Head of caudate nucleus (tissue), 42 donors: ENCODE measurements around the gene TECTB.
A peak's percentile ranks its signal among the peaks of the same experiment; 100 is the strongest.

Experiments
- DNase-seq, 42 donors: peaks; one replicate each; pipeline versions ENCODE4 v3.0.0 to v3.0.0-alpha.2; 2020 to 2021; ENCODE audit warnings: mixed read lengths in 7 of 42
- intact Hi-C: fragments of 100-400 bp; cut with DNase I; formaldehyde crosslinking; loops from one replicate; pipeline ENCODE4 v1.15.0; 2022

The TECTB gene

DNA sequence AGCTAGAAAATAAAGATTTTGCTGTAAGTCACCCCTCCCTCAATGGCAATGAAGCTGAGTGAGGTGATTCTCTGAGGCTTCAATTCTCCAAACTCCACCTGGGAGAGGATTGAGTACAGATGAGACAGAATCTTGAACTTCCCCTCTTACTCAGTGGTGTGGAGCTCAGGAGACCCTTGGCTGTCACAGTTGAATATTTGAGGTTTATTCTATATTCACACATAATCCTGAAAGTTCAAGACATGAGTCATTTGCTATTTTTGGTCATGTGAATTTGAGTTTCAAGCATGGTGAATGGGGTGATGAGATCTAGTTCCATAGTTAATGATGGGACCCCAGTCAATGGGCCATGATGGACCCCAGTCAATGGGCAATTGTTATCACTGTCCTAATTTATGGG lies 13.9 kb upstream of the TECTB start:
- intact Hi-C loops, result no loop called here
- DNase-seq, result no peak

DNA sequence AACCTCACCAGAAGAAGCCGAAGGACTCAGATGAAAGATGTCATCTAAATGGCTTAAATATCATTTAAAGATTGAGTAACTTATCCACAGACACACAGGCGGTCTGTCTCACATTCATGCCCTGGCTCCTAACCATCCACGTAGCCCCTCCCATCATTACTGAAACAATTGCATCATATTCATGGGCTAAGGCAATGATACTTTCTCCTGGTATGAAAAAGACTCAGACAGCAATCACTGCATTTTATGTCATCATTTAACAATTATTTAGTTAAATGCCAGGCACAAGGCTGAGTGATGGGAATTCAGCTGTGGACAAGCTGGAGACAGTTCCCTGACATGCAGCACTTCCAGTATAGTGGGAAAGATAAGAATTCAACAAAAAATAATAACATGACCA lies 11.2 kb upstream of the TECTB start:
- DNase-seq, result no peak
- intact Hi-C loops, result no loop called here

DNA sequence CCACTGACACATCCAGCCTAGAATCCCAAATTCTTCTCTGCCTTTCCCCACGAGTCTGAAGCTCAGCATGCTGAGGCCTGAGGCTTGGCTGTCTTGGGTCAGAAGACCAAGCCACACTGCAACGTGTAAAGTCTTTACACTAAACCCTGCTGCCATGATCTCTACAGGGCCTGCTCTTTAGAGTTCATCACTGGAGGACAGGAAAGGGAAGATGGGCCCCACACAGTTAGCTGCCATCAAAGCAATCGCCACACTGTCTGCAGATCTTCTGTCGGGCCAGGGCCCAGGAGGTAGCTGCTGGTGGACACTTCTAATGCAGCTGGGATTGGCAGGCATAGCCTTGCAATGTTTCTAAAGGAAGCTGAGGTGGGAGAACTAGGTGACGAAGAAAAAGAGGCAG lies 8.4 kb upstream of the TECTB start:
- DNase-seq, result no peak
- intact Hi-C loops, result no loop called here

DNA sequence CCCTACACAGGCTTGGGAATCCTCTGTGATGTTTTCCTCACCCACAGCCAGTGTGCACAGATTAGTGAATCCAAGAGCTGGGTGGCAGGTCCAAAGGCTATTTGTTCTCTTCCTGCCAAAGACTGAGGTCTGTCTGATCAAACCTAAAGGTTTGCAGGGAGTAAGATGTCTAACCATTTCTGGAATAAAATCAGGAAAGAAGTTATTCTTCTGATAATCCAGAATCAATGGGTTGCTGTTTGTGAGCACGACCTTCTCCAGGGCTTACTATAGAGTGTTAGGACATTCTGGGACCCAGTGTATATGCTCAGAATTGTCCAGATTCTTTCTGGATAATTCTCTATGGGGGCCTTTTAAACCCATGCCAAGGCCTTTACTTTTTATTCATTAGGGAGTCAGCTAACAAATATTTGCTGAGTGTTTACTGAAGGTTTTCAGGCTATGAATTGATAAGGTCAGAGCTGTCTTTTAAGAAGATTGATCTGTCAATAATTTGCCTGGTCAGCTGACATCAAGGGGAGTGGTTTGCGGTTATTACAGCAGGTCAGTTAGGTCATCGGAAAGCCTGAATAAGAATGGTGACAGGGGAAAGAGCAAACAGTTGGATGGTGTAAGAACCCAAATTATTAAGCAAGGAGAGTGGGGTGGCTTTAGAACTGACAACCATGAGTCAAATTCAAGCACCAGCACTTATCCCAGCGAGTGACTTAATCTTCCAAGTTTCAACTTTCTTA lies 7.5 kb upstream of the TECTB start:
- no peak for DNase-seq
- intact Hi-C loops, result no loop called here

DNA sequence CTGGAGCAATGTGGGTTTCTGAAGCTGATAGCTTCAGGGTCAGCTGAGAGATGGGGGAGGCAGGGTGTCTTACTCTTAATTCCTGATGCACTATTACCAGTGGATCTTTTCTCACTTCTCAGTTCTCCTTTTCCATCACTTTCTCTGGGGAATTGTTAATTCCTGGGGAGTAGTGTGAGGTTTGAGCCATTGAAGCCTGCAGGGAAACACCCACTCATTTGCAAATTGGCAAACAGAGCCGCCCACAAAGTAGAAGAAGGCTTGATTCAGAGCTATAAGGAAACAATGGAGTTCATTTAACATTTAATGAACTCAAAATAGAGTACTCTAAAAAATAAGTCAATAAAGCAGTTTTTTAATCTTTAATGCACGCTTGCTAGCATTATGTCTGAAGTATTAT lies 4.3 kb upstream of the TECTB start:
- intact Hi-C loops, result no loop called here
- peak in 17 of 42 donors; percentile 9 to 56 (median 29) for DNase-seq

DNA sequence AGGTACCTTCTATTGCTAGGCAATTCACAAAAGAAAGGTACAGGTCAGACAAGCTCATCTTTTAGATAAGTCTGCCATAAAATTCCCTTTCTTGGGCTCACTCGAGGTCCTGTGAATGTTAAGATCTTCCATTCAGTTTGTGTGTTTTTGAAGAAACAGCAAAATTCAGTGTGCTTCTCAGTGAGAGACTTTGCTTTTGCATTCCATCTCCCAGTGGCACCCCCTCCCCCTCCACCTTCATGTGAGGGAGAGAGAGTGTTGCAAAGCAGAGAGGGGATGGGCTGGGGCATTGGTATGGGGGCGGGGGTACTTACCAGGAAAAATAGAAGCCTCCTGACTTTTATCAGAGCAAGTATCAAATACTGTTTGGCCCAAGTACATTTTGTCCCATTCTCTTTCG lies 3.8 kb upstream of the TECTB start:
- DNase-seq, result peak in 1 of 42 donors; percentile 33
- intact Hi-C loops, result no loop called here

DNA sequence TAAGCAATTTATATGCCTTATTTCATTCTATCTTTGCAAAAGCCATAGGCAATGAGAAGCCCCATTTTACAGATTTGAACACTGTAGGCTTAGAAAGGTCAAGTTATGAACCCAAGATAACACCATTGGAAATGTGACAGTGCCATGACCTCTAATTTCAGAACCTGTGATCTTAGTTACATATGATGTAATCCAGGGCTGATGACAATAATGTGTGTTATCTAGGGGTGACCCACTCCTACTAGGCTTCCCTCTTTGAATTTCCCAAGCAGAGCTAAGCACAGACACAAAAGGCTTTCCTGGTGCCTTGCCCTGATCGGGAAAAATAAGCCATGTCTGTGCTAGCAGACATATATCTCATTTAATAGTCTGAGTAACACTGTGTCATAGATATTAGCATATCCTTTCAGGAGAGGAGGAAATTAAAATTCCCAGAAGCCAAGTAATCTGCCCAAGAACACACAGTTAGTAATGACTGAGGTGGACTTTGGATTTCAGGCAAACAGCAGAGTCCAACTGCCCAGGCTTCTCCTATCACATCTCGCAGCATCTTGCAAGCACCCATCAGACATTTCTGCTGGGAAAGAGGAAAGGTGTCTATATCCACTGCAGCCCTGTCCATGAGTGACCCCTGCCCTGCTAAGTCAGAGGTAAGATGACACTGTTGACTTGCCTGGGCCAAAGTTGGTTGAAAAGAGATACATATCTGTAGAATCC lies 2.8 kb upstream of the TECTB start:
- intact Hi-C loops, result no loop called here
- peak in 1 of 42 donors; percentile 10 for DNase-seq

DNA sequence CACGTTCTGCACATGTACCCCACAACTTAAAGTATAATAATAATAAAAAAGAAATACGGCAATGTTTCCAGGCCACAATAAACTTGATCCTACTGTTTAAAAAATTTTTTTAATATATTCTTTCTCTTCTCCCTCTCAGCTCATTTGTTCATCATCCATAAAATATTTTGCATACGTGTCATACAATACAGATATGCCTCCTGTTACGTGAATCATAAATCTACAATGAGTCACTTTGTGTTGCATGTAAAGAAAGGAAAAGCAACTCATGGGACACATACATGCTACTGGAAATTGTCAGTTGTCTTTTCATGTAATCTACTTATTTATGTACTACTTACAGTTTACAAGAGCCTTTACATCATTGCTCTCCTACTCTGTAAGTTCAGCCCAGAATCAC lies 1.1 kb upstream of the TECTB start:
- no peak for DNase-seq
- intact Hi-C loops, result no loop called here

DNA sequence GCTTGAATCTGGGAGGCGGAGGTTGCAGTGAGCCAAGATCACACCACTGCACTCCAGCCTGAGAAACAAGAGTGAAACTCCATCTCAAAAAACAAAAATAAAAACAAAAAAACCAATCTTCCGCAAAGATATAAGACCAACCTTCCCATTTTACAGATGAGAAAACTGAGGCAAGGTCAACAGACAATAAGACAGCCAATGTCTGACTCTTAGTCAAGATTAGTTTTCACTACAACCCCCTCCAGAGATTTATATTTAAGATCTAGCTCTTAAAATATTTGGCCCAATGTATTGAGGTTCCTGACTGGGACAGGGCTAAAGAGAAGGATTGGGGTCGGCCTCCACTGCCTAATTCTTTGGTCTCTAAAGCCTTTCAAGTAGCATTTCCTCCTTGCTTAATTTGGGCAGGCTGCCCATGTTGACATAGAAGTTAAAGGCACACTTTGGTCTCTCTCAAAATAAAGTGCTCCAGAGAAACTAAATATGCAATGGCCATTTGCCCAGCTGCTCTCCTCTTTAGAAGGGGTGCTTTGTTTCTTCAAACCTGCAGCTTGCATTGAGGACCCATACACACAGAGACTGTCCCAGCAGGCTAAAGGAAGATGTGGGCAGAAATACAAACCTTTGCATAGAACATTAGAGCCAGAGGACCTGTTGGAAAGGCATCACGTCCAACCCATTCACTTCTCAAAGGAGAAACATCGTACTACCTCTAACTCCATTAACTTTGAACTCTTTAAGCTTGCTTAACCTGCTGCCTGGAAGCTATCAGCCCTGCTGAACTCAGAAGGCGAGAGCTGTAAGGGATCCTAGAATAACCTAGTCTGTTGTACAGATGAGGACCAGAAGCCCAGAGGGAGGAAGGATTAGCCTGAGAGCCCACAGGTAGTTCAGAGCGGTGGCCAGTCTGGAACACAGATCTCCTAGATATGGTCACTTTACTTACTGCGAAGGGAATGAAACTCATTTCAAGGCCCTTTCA lies 3.9 kb downstream of the TECTB start:
- intact Hi-C loops, result no loop called here
- DNase-seq, result peak in 20 of 42 donors; percentile 12 to 67 (median 25)

DNA sequence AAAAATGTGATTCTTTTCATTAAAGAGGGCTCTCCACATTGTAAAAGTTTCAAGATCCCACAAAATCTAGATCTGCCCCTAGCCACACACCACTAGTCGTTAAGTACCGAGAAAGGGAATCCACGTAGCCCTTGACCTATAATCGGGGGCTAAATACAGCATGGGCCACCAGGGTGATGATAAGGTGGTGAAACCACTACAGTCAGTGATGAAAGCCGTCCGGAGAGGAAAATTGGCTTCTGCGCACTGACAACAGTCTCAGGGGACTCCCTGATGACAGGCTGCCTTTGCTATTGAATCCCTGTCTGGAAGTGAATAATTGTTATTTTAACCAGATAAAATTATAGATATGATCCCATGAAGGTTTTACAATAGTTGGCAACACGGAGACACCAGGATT lies 4.6 kb downstream of the TECTB start:
- intact Hi-C loops, result no loop called here
- no peak for DNase-seq

DNA sequence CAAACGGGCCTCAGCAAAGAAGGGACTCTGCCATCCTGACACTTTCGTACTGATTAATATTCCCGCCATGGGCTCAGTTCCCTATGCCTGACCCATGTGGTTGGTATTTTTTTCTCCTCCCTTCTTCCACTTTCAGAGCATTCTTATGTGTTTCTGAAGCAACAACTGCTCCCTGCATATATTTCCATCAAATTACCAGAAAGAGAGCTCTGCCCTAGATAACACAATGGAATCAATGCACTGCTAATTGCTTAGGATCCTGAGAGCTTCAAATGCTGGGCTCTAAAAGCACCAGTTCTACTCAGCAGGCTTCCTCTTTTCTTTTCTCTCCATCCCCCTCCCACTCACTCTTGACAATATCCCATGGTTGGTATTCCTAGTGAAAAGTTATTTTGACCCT lies 5.3 kb downstream of the TECTB start:
- intact Hi-C loops, result no loop called here

DNA sequence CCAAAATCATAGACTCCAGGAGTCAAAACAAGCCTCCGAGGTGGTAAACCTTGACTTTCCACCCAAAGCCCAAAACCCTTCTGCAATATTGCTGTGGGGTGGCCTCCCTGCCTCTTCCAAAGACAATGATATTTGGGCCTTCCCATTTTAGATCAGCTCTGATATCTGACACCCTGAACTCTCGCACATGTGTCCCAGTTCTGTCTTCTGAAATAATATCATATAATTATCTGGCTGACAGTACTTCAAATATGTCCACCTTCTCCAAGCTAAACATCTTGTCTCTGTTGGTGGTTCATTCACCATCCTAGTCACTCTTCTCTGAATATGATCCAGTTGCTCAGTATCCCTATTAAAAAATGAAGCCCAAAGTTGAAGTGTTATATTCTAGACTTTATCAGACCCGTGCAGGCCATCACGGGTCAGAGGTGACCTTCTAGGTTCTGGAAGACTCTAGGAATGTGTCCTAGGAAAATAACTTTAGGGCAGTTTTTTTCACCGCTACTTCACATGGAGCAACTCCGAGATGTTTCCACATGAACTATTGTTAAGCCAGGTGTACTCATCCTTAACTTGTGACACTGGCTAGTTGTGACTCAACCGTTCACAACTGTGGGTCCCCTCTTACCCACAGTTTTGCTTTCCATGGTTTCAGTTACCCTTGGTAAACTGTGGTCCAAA lies 6.3 kb downstream of the TECTB start:
- DNase-seq, result no peak
- intact Hi-C loops, result no loop called here

More for the DNA sequence above, 5.3 kb downstream of the TECTB start:
- DNase-seq, result peak in 3 of 42 donors; percentile 15 to 25 (median 15)

DNA sequence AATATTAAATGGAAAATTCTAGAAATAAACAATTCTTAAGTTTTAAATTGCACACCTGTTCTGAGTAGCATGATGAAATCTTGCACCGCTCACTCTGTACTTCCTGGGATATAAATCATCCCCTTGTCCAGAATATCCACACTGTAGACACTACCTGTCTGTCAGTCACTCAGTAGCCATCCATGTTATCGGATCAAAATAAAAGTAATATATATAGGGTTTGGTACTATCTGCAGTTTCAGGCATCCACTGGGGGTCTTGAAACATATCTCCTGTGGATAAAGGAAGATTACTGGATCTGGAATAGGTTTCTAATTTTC lies 6.8 kb downstream of the TECTB start:
- intact Hi-C loops, result no loop called here
- no peak for DNase-seq

DNA sequence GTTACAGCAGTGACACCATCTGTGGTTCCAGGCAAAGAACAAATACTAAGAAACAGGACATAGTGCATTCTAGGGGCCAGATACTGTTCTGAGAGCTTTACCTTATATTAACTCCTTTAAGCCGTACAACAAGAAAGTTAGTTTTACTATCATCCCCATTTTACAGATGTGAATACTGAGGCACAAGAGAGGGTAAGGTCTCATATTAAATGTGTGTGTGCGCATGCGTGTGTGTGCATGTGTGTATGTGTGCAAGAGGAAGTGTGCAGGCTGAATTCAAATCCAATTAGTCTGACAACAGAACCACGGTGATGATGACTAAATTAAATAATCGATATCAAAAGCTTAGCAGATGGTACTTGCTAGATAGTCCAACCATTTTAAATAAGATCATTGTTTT lies 11.0 kb downstream of the TECTB start:
- DNase-seq, result no peak
- intact Hi-C loops, result no loop called here

DNA sequence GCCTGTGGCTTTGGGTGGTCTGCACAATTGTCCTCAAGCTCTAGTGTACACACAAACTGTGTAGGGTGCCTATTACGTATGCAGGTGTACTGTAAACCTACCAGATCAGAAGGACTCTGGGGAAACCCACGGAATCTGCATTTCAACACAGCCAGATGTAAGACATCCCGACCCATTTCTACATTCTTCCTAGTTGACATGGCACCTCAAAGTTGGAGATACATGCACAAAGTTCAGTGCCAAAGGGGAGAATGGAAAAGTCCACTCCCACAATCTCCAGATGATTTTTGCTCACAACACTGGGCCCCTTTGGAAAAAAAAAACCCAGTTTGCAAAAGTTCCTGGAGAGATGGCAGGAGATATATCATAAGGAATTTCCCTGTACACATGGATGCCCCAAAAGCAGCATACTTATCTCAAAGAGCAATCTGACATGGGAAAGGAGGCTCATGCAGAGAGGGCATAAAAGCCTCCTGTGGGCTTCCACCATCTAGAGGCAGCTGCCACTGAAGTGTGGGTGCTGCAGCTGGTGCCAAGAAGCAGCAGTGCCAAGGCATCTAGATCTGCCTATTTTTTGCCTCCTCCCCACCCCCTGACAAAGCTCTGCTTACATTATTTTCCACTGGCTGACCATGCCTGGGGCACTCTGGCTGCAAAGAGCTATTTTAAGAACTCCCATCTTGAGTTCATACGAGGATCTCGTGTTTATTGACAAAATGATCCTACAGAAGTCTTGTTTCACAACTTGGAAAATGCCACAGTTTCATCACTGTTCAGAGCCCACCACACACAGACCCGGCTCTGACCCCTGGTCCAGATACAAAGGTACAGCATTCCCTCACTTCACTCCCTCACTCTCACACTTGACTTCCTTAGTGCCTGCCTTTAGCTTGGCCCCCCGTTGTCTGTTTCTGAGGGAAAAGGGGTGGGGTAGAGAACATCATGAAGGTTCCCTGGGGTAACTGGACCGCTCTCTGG lies 12.9 kb downstream of the TECTB start:
- intact Hi-C loops, result no loop called here
- DNase-seq, result peak in 1 of 42 donors; percentile 7

DNA sequence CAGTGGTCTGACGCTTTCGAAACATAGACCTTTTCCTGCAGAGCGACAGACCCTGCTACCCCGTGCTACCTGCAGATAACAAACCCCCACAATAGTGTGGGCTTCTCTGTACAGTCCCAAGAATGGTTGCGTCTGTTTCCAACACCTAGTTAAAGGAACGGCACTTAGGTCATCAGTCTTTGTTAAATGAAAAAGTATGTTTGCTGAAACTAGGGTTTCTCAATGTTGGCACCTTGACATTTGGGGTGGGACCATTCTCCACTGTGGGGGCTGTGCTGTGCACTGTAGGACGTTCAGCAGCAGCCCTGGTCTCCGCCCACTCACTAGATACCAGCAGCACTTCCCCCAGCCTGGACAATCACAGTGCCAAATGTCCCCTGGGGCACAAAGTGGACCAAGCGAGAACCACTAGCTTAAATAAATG lies 13.7 kb downstream of the TECTB start:
- no peak for DNase-seq
- intact Hi-C loops, result no loop called here

DNA sequence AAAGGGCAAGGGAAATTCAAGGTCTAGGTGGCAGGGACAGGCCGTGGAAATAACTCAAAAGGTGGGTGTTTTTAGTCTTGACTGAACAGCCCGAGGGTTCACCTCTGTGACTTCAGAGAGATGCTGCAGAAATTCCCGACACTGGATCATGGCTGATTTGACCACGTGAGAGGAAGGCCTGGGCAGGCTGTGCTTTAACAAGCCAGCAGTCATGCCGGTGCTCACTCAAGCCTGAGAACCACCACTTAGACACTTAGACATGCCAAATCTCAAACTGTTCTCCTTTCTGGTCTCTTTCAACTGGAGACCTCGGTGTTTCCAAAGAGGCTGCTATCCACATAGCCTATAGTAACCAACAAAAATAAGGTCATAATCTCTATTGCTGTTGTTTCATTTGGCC lies 15.4 kb downstream of the TECTB start:
- intact Hi-C loops, result no loop called here
- DNase-seq, result no peak

DNA sequence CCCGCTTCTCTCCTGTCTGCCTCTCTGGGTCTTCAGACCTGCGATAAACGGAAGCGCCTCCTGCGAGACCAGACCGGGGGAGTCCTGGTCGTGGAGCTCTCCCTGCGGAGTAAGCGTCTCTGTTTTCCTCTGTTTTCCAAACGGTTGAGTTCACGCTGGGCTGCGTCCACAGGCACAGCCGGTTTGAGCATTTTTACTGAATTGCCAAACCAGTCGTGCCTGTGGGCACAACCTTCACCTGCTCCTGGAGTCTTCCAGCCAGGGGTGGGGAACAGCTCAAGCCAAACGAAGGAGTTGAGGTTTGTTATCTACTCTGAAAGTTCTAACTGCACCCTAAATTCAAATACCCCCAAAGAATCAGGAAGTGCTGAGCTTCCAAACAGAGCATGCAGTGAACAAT lies 16.3 kb downstream of the TECTB start:
- intact Hi-C loops, result no loop called here
- DNase-seq, result no peak
